GM21381 (cell line): ENCODE results near the gene SLC25A38.

Source experiments
- ATAC-seq: cut with Tn5 transposase; IDR thresholded peaks from one replicate; pipeline ENCODE4 v1.9.1; 2021; ENCODE audit warnings: mild to moderate bottlenecking, moderate library complexity; ENCODE audit not compliant: unreplicated experiment

SLC25A38 gene

DNA sequence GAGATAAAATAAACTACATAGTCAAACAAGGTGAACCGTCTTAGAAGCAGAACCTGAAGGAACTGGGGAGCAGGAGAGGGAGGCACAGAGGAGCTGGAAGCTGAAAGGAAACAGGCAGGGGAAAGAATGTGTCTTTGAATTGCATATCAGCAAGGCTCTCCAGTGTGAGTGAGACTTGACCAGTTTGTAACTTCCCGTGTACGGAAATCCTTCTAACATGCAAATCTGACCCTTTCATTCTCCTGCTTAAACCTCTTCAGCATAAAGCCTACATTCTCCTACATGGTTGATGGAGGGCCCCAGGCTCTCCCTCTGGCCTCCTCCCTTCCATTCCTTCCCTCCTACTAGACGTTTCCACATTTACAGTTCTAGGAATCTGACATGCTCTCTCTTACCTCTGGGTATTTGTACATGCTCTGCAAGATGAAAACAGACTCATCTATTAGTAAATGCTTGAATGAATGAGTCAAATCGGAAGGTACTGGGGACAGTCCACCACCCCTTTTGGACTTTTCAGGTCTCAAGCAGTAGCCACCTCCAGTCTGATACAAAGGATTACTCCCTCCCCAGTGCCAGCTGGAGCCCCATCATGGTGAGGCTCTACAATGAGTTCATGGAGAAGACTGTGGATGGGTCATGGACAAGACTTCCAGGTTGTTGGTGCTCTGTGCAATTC is 6.1 kb upstream of the SLC25A38 start:
- ATAC-seq = no peak

DNA sequence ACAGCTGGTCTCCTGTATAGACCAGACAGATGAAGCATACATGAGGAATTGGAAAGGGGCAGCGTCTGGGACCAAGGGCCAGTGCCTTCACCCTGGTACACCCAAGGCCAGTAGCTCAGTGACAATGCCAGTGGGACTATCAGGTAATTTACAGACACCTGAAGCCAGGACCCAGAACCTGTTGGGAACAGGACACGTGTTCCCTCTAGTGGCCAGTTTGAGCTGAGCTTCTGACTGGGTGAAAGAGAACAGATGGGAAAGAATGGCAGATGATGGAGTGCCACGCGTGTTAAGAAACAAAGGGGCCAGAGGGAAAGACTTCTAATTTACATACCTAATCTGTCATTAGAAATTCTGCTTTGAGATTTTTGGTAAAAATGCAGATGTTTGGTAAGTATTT is 5.1 kb upstream of the SLC25A38 start:
- peak; percentile 75 for ATAC-seq

DNA sequence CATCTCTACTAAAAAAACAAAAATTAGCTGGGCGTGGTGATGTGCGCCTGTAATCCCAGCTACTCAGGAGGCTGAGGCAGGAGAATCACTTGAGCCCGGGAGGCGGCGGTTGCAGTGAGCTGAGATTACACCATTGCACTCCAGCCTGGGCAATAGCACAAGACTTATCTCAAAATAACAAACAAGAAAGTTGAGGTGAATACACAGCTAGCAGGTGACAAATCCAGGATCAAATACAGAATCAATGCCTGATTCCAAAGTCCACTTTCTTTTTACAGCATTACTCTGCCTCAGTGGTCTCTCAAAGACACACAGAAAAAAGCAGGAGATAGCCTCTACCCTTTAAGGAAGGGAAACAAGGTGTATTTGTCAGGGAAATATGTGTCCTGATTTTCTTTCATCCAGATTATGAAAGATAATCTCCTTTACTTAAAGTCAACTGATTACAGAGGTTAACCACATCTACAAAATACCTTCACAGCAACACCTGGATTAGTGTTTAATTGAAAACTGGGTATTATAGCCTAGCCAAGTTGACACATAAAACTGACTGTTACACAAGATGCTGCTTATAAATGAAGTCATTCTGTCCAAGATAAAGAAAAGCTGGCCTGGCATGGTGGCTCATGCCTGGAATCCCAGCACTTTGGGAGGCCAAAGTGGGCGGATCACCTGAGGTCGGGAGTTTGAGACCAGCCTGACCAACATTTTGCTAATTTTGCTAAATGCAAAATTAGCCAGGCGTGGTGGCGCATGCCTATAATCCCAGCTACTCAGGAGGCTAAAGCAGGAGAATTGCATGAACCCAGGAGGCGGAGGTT is 4.0 kb upstream of the SLC25A38 start:
- no peak for ATAC-seq

DNA sequence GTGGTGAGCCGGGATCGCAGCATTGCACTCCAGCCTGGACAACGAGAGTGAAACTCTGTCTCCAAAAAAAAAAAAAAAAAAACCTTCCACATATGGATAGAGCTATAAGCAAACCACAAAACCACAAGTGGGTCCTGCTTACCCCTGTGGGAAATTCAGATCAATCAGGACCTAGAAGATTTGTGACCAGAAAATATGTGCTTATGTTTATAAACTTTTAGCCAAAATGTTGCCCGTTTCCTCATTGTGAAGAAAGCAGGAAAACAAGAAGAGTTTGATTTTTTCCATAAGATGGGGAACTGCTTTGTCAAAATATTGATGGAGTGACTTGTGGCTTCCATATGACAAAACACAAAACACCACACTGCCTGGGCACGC is 3.4 kb upstream of the SLC25A38 start:
- ATAC-seq = no peak

DNA sequence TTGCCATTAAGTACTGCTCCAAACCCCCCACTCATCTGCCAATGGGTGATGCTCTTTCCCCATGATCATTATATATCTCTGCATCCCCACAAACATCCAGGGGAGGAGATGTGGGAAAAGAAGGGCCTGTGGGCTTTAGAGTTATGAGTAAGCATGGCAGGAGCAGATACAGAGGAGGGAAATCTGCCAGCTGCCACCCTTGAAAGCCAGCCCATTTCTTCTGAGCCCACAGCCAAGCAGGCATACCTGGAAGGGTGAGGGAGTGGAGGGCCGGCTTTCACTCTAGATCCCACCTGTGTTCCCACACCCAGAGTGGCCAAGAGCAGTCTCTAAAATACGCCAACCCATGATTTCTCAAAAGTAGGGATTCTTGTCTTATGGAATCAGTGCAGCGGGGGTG is 1.7 kb upstream of the SLC25A38 start:
- ATAC-seq = no peak

DNA sequence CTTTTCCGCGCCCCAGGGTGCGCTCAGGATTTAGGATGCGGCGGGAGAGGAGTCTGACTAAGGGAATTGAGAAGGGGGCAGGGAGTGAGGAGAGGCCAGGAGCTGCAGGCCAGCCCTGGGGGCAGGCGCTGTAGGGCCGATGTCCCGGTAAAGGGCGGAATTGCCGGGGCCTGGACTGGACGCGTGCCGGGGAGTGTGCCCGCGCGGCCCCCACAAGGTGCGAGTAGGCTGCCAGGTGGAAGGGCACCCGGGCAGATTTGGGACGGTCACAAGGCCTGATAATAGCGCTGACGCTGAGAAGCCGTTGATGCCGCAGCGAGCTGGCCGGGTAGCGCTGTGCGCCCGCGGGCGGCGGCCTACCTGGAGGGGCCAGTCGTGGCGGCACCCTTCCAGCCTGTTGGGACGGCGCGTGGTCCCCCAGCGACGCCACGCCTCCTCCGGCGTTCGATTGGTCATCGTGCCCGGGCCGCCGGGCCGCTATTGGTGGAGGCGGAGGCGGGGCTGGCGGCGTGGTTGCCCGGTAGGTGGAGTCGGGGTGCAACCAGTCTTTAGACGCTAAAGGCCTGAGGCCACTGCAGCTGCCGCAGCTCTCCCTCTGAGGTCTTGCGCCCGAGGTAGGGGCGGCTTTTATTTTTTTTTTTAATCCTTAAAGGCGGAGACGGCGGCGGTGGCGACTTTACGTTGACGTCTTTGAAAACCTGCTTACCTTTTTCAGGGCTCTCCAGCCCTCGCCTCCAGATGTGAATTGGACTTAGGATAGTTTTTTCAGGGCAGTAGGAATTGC is 903 bp downstream of the SLC25A38 start:
- peak; percentile 72 for ATAC-seq

DNA sequence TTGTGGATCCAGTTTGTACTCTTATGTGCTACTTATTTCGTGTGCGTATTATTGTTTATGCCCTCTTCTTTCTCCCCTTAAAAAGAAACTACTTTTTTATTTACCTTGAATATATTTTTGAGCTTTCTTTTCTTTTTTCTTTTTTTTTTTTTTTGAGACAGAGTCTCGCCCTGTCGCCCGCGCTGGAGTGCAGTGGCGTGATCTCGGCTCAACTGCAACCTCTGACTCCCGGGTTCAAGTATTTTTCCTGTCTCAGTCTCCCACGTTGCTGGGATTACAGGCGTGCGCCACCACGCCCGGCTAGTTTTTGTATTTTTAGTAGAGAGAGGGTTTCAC is 1.5 kb downstream of the SLC25A38 start:
- ATAC-seq = no peak

DNA sequence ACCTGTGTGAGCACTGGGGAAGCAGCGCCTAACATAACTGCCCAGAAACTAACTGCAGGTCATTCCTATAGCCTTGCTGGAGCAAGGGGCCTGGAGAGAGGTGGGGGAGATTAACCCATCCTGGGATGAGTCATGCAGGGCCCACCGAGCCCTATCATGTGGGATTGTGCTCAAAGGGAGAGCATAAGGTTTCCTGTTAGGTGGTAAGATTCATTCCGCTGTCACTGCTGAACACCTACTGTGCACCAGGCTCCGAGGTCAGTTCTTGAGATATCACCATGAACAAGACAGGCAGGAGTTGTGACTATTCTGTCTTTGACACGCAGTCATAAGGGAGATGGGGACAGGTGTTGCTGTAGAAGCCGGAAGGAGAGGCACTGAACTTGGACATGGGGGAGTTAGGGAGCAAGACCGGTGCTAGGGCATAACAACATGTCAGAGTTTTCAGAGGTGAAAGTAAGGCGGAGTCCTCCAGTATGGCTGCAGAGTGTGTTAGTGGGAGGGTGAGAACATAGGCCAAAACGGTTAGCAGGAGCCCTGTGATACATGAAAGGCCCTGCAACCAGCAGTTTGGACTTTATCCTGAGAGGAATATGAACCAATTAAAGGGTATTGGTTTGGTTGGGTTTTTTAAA is 2.4 kb downstream of the SLC25A38 start:
- ATAC-seq = no peak

DNA sequence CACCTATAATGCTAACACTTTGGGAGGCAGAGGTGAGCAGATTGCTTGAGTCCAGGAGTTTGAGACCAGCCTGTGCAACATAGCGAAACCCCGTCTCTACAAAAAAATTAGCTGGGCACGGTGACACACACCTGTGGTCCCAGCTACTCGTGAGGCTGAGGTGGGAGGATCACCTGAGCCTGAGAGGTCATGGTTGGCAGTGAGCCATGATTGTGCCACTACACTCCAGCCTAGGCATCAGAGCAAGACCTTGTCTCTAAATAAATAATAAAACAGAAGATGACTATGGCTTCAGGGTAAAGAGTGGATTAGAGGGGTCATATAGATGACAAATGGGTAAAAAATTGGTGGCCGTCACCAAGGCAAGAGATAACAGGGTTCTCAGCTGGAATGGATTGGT is 3.1 kb downstream of the SLC25A38 start:
- ATAC-seq = no peak

DNA sequence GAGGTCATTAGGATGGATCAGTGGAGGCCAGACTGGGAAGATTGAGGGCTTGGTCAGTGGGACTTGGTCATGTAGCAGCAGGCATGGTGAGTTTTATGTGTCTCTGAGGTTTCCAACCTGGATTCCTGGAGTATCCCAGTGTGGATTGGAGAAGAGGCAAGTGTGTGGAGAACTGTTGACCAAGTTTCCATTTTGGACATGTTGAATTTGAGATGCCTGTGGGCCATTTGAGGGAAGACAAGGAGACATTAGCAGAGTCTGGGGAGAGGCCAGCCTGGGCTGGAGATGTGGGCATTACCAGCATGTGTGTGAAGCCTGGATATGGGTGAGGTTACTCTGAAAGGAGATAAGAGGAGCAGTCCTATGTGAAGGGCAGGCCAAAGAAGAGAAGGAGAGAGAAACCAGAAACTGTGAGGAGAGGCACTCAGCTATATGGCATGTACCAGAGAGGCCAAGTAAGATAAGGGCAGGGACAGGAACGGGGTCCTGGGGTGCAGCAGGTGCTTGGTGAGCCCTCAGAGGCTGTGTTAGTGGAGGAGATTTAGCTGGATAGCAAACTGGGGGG is 4.3 kb downstream of the SLC25A38 start:
- ATAC-seq = no peak

DNA sequence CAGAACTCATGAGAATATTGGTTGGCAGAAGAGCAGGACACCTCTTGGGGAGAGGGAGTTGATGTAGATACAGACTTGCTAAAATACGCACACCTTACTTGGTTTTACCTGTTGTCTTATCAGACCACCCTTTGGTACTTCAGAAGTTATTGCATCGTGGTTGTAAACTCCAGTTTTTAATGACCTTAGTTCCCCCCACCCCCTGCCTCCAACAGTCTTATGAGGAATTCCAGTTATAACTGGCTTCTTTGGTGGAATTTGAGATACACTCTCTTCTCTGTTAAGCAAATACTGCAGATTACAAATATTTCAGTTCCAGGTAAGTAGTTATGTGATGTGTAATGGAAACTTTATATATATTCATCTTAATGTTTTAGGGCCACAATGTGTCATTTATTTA is 5.0 kb downstream of the SLC25A38 start:
- ATAC-seq = no peak

DNA sequence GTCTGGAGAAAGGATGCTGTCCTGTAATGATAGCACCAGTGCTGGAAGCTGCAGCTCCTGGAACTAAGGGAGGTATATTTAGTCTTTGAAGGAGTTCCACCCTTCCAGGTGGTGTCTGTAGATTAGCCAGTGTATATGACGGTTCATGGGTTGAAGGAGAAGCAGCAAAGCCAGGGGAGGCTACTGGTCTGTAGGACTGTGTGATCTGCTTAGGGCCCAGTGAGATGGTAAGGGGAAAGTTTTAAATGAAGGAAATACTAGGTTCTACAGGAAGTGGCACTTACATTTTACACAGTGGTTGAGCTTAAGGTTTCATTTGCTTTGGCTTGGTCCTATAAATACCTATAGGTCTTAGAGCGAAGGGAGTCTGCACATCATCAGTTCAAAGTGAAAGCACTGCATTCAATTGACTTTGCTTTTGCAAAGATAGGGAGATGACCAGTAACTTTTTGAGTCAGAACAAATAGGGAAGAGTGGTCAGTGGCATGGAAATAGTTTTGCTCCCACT is 5.6 kb downstream of the SLC25A38 start:
- peak; percentile 72 for ATAC-seq

DNA sequence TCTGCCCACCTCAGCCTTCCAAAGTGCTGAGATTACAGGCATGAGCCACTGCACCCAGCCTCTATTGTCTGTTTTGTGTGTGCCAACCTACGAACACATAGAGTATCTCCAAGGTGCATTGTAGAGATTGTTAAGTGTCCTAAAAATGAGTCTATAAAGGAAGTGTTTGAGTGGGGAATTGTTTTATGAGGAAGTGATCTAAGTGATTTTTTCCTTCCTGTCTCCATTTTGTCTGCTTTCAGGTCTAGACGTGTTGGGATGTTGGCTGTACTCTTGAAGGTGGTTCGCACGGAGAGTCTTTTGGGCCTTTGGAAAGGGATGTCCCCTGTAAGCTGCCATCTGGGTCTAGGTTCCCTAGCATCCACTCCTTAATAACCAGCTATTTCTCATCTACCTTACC is 7.0 kb downstream of the SLC25A38 start:
- no peak for ATAC-seq

DNA sequence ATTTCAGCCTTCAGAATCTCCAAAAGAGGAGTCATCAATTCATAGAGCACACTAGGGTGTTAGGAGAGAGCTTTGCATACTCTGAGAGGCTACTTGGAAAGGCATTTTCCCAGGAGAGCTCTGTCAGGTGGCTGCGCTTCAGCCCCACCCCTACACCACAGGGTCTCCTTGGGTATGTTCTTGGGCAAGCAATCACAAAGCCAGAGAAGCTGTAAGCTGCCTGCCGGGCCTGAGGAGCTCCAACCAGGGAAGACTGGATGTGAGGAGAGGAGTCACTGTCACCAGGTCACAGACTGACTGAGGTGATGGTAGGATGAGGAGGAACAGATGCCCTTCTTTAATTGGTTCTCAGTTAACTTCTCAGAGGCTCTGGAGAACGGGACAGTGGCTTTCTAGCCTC is 13.5 kb downstream of the SLC25A38 start:
- ATAC-seq = no peak

DNA sequence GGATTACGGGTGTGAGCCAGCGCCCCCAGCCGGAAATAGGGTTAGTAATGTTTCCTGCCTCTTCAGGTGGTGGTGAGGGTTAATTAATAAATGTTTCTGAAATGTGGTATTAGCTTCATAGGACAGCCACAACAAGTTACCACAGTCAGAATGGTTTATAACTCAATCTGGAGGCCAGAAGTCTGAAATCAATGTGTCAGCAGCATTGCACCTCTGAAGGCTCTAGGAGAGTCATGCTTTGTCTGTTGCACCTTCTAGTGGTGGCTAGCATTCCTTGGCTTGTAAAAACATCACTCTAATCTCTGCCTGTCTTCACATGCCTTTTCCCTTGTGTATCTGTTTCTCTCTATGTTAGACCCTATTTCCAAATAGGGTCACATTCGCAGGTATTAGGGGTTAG is 15.5 kb downstream of the SLC25A38 start:
- no peak for ATAC-seq

DNA sequence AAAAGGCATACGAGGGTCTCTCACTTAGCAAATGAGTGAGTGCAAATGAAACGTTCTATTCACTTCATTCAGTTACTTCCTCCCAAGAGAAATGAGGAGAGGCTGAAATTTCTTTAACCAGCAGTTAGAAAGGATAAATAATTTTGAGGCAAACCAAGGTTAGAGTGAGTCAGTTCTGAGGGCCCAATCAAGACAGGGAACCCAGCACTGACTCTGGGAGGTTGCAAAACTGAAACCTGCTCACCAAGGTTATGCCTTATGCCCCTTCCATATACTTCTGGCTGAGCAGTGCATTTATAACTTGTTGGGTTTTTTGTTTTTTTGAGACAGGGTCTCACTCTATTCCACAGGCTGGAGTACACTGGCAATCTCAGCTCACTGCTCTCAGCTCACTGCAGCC is 18.8 kb downstream of the SLC25A38 start:
- no peak for ATAC-seq

DNA sequence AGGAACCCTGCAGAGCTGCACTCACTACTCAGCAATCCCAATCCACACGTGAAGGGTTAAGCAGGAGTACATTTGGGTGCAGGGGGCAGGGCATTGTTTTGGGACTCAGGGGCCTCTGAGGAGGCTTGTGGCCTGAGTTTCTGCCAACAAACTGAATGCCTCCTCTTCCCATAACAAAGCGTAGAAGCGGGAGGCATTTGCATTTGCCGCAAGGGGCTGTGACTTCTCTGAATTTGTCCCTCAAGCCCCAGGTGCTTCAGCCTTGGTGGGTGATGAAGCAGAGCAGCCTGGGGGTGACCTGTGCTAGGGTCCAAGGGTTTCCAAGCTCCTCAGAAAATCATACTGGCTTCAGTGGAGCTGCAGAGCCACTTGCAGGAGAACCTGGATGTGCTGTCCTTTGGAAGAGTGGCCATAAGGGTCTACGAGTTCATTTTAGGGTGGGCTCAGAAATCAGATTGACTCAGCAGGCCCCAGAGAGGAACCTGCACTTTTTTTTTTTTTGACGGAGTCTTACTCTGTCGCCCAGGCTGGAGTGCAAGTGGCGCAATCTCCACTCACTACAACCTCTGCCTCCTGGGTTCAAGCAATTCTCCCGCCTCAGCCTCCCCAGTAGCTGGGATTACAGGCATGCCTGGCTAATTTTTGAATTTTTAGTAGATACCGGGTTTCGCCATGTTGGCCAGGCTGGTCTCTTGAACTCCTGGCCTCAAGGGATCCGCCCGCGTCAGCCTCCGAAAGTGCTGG is 21.9 kb downstream of the SLC25A38 start:
- no peak for ATAC-seq

DNA sequence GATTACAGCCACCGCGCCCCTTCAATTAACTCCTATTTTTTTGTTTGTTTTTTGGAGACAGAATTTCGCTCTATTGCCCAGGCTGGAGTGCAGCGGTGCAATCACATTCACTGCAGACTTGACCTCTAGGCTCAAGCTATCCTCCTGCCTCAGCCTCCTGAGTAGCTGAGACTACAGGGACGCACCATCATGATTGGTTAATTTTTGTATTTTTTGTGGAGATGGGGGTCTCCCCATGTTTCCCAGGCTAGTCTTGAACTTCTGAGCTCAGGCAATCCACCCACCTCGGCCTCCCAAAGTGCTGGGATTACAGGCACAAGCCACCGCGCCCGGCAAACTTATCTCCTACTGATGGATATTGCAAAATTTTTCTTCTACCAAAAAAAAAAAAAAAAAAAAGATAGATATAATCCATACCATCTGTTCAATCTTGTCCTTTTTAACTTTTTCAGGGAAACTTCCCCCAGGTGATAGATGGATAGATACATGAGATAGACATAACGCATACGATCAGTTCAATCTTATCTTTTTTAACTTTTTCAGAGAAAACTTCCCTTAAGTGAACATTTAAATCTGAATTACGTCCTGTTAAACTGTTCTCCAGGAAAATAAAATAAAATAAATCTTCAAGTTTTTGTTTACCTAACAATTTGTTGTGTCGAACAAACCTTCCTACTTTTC is 22.7 kb downstream of the SLC25A38 start:
- no peak for ATAC-seq

DNA sequence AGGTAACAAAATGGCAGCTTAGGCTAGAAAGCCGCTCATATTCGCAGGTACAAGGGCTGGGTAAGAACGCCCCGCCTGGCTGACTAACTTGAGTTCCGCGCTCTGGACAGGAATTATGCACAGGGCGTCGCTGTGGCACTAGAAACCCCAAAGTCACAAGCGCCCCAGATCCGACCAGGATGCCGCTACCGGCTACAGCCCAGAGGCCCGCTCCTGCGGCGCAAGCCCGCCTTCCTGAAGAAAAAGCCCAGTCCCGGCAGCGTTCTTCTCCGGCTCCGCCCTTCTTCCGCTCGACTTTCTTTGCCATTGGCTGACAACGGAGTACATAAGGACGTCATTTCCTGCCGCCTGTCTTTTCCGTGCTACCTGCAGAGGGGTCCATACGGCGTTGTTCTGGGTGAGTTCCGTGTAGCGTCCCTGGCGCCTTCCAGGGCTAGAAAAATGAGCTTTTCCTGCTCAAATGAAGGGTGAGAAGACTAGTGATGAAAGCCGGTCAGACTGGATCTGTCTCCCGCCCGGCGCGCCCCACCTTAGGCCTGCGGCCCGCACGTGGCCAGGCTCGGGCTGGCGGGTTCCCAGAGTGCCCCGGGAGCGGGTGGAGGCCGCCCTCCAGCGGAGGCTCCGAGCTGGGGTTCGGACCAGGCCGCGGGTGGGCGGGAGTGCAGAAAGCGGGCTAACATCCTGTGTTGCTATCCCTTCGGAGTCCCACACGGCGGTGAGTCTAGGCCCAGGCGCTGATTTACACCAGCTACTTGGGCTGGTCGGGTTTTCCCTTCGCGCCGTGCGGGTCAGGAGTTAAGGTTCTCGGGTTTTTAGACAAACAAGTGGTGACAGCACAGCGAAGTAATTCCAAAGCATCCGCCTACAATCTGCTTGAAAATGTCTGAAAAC is 23.4 kb downstream of the SLC25A38 start, which contains the start of gene RPSA:
Gene RPSA, plus strand, starts transcription at position 353 of the 891 bp plus-strand sequence. CDS start 934 bp downstream, outside the sequence.
- peak; percentile 90 for ATAC-seq
